Epithelial cell of esophagus (primary cell): ENCODE measurements around the gene SLC27A6.
"Not testable (repeated sequence)": the region's sequence is repeated elsewhere in the genome, so short reads cannot be mapped to it uniquely, and the experiment has no call there.

Experiments
- DNase-seq: peaks from one replicate; pipeline ENCODE4 v3.0.0; 2010; ENCODE audit warnings: low read depth
- H3K4me3 ChIP-seq: 2 replicates; pipeline ENCODE4 v1.5.1; 2011; ENCODE audit warnings: mild to moderate bottlenecking, low read length, control low read depth
- CTCF ChIP-seq: IDR thresholded peaks from 2 replicates; pipeline ENCODE4 v1.5.1; 2011; ENCODE audit warnings: low read depth, mild to moderate bottlenecking, low read length, control low read depth, inconsistent platforms; ENCODE audit not compliant: insufficient read depth; ENCODE audit errors: missing control alignments

SLC27A6 gene

GRCh38 chr5:129022599-129022998 lies 57.3 kb downstream of the SLC27A6 start:
- no peak overlapping the region for H3K4me3 ChIP-seq
- no peak for TF ChIP-seq CTCF
- no peak for DNase-seq

- TF ChIP-seq CTCF: no peak
- H3K4me3 ChIP-seq: no peak overlapping the region
- no peak for DNase-seq
Observed at GRCh38 chr5:129027260-129027659, 62.0 kb downstream of the SLC27A6 start.

GRCh38 chr5:129031886-129032683 lies 66.8 kb downstream of the SLC27A6 start:
- DNase-seq: no peak
- no peak overlapping the region for H3K4me3 ChIP-seq
- TF ChIP-seq CTCF: no peak

- DNase-seq: not testable (repeated sequence)
Observed at GRCh38 chr5:129036257-129036656, 71.0 kb downstream of the SLC27A6 start.

GRCh38 chr5:129041196-129041881 lies 76.1 kb downstream of the SLC27A6 start:
- no peak for TF ChIP-seq CTCF
- no peak for DNase-seq
- no peak overlapping the region for H3K4me3 ChIP-seq

More at GRCh38 chr5:129036257-129036656, 71.0 kb downstream of the SLC27A6 start:
- not testable (repeated sequence) for H3K4me3 ChIP-seq

- DNase-seq: no peak
- H3K4me3 ChIP-seq: no peak overlapping the region
- no peak for TF ChIP-seq CTCF
Observed at GRCh38 chr5:129042306-129042705, 77.0 kb downstream of the SLC27A6 start.

- H3K4me3 ChIP-seq: no peak overlapping the region
- TF ChIP-seq CTCF: no peak
- DNase-seq: no peak
Observed at GRCh38 chr5:129043894-129044293, 78.6 kb downstream of the SLC27A6 start.
